Fibroblast of gingiva (primary cell): ENCODE data around the gene DAB1.
"Not testable (repeated sequence)": the region's sequence is repeated elsewhere in the genome, so short reads cannot be mapped to it uniquely, and the experiment has no call there.

Experiments
- DNase-seq: peaks from one replicate; pipeline ENCODE4 v3.0.0-alpha.2; 2011; ENCODE audit warnings: low read depth

The DAB1 gene

DNA sequence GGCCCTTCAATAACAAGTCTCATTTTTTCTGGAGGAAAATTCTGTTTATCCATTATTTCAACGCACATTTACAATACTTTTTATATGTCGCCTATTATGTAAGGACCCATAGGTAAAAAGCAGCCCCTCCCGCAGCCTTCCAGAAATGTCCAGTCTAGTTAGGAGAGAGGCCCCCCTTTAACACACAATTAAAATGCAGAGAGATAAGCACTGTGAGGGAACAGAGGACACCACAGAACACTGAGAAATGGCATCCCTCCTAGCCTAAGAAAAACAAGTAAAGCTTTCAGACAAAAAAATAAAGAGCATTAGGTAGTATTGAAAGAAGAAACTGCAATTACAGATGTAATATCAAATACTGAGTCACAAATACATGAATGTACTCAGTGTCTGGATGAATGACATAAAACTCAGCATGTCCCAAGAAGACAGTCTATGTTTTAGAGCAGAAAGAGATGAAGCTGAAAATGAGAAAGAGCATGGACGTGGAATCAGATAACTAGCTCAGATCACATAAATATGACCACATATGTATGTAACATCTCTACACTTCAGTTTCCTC lies 62.9 kb downstream of the DAB1 start:
- DNase-seq: no peak

DNA sequence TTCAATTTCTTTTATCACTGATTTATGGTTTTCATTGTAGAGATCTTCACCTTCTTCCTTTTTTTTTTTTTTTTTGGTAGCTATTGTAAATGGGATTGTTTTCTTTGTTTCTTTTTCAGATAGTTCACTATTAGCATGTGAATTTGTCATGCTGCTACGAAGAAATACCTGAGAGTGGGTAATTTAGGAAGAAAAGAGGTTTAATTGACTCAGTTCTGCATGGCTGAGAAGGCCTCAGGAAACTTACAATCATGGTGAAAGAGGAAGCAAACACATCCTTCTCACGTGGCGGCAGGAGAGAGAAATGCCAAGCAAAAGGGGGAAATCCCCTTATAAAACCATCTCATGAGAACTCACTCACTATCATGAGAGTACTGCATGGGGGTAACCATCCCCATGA lies 66.4 kb downstream of the DAB1 start:
- DNase-seq: no peak

DNA sequence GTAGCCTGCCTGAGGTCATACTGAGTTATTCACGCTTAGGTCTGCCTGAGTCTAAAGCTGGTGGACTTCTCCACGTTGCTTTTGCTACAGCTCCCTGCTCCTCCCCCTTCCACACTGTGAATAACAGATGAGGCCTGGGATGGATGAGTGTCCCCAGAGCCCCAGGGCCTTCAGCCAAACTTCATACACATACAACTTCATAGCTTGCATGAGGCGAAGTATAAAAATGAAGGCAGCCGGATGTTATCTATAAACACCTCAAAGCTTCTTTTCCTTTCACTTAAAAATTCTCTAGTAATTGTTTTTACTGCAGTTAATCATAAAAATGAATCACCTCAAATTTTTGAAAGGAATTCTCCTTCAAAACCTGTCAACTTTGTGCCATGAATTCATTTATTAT lies 70.2 kb downstream of the DAB1 start:
- DNase-seq: no peak

DNA sequence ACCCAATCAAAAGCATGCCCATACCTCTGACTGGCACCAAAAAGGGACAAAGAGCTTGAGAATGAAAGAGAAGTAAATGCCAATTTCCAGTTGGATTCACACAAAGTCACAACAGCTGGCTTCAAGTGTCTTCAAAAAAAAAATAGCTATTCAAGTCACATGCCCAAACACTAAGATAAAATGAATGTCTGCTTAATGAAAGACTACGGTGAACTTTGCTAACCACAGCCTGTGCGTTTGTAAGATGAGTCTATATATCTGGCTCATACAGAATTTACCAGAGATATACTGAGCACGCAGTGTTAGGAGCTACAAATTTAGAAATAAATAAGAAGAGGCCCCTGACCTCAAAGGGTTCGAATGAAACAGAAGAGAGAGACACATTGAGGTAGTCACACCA lies 73.2 kb downstream of the DAB1 start:
- DNase-seq: no peak

DNA sequence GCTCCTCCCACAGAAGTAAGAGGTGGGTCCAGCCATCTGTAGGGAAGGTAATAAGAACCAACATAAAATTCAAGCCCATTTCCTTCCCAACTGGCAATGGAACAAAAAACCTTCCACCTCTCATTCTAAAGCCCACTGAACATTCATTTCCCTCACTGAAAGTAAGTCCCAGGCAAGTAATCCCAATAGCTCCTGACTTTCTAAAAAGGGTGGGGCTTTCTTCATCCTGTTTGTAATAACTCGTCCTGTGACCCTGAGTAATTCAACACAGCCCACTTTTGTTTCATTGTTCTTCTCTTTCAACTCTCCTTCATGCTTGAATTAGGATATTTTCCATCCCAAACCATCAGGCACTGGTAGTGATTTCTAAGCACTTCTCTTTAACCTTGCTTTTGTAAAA lies 74.9 kb downstream of the DAB1 start:
- no peak for DNase-seq

DNA sequence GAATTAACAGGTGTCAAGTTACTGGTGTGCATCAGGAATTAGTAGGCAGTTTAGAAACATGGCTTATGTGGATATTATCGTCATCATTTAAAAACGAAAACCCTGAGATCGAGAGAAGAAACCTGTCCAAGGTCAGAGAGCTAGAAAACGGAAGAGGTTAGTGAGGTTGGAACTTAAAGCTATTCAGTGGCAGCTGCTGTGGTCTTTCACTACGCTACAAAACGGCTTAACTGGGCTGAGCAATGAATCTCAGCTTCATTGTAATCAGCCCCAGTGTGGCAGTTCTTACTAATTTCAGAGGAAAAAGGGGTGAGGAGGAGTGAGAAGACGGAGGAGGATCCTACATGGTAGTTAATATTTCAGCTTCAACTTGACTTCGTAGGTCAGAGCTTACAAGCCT lies 77.9 kb downstream of the DAB1 start:
- DNase-seq: no peak

DNA sequence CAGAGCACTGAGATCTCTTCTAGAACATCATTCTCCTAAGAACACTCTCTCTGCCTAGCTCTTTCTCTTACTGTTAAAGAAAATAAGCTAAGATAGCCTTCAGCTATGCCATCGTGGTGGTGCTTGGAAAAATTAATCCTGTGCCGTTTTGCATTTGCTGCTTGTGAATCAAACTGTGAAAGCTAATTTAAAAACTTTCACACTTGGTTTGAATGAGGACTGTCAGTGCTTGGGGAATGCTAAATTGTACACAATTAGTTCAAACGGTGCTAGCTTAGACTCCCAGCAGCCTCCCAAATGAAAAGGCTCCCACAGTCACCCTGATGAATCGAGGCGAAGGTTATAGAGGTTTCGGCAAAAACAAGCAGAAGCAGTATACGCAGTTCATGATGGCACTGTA lies 79.6 kb downstream of the DAB1 start:
- DNase-seq: no peak

DNA sequence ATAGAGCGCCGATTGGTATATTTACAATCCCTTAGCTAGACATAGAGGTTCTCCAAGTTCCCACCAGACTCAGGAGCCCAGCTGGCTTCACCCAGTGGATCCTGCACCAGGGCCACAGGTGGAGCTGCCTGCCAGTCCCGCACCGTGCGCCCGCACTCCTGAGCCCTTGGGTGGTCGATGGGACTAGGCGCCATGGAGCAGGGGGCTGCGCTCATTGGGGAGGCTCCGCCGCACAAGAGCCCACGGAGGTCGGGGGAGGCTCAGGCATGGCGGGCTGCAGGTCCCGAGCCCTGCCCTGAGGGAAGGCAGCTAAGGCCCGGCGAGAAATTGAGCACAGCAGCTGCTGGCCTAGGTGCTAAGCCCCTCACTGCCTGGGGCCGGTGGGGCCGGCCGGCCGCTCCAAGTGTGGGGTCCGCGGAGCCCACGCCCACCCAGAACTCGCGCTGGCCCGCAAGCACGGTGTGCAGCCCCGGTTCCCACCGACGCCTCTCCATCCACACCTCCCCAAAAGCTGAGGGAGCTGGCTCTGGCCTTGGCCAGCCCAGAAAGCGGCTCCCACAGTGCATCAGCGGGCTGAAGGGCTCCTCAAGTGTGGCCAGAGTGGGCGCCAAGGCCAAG lies 80.5 kb downstream of the DAB1 start:
- not testable (repeated sequence) for DNase-seq

DNA sequence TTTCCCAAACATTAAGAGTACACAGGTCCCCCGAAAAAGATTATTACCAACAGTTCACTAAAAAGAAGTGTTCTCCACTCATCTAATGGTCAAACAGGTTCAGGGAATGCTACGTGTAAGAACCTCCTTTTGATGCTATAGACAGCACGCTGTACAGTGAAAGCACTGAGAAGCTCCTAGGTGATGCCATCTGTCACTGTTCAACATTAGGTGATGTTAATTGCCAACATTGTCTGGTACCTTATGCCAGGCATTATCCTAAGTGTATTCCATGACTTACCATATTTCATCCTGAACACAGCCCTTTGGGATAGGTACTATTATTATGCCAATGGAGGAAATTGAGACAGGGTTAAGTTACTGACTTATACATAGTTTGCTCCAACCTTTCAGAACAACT lies 82.1 kb downstream of the DAB1 start:
- no peak for DNase-seq

DNA sequence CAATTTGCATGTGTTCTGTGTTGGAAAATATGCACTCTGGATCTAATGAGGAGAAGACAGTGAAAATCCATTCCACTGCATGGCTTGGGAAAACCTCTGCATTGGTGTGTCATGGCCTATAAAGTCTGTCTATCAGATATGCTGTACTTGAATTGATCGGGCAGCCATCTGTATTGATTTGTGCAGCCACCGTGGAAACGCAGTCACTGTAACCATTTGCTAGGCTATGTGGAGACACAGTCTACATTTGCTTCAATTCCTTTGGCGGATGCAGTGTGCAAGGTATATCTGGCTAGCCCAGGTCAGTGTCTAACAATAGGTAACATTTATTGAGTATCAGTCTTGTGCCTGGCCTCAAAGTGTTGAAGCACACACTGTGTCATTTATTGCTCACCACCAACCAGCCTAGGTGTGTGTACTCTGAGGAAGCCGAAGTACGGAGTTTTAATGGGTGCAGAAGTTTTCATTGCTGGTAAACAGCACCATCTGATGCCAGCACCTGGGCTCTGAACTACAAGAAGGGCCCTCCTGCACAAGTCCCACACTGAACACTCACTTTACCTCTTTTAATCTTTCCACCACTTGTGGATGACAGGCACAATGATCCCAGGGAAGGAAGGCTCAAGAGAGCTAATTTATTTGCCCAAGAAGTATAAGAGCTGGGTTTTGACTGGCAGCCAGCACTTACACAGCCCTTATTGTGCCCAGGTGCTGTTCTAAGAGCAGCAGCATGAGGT lies 83.4 kb downstream of the DAB1 start:
- no peak for DNase-seq

DNA sequence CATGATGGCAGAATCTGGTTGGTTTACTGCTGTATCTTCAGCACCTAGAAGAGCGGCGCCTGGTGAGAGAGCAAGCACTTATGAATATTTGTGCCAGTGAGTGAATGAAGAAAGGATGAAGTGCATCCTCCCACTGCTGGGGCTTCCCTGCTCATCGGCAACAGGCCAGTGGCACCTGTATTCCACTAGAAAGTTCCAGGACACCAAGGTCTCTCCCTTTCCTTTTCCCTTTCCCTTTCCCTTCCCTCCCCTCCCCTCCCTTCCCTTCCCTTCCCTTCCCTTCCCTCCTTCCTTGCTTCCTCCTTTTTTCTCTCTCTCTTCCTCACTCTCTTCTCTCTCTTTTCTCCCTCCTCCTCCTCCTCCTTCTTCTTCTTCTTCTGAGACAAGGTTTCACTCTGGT lies 86.2 kb downstream of the DAB1 start:
- no peak for DNase-seq

DNA sequence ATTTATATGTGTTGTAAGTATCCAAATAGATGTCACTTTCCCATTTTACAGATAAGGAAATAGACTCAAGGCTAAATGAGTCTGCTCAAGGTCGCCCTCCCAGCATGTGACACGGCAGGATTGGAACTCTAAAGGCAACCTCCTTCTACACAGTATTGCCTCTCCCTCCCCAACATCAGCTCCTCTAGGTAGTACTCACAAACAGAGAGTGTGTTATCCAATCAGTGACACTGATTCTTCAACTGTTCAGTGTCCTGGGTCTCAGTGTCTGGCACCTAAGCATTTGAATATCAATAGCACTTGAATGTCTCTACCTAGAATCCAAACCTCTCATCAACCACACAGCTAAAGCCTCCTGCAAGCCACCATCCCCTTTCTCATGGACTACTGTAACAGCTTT lies 87.1 kb downstream of the DAB1 start:
- DNase-seq: no peak

DNA sequence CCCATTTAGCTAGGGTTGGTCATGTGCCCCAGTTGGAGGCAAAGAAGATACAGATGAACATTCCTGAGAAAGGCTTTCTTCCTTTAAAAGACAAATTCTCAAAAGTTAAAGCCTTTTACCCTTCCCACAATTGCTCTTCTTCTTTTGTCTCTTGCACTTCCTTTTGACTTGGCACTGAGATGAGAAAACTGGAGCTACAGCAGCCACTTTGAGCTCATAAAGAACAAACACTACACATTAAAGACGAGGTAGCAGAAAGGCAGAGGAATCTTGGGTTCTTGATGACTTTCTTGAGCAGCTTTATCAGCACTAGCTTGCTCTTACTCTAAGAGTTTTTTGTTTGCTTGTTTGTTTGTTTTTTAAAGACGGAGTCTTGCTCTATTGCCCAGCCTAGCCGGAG lies 92.2 kb downstream of the DAB1 start:
- no peak for DNase-seq

DNA sequence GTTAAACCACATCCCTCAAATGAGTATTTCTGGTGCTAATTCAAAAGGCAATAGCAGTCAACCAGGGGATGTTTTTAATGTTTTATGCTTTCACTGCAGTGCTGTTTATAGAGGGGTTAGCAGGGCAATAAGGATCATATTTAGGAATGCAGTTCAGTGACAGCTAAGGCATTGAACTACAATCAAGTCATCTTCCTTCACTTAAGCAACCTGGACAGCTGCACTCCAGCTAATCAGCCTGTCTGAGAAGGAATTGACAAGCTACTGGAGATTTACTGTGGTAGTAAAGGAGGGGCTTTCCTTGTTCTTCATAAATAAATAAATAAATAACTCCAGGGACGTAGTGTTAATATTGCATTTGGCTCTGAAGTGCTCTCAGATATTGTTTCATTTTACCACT lies 93.9 kb downstream of the DAB1 start:
- no peak for DNase-seq

DNA sequence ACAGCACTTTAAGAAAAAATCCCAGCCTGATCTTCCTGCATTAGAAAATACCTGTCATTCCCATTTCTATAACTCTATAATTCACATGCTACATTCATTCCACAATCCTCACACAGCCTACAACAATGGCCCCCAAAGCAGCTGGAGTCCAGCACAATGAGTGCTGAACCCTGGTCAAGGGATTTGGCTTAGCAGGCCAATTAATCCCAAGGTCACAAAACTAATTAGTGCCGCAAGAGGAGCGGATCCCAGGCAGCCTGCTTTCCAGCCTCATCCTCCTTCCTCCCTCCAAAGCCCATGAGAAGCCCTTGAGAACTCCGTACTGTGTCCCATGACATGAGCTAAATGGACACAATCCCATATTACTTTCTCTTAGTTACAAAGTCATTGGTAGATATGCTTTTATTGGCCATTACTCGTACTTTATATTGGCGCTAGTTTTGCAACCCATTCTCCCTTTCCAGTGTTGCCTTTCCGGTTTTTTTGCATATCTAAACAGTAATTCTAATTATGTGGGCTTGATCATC lies 94.8 kb downstream of the DAB1 start:
- no peak for DNase-seq

DNA sequence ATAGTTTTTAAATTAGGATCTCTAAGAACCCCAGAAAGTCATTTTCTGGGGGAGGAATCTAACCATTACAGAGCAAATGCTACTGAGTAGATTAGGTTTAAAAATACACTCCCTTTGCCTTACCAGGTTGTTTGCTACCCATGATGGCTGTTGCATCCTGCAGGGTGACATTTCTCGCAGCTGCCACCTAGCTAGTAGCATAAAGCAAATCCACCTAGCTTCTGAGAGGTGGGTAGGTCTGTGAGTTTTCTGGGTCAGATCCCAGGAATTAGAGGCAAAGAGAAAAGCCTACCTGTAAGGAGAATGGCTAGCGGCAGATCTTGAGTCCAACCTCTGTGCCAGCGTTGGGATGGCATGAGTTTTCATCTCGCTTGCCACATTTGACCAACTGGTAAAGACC lies 95.9 kb downstream of the DAB1 start:
- no peak for DNase-seq

DNA sequence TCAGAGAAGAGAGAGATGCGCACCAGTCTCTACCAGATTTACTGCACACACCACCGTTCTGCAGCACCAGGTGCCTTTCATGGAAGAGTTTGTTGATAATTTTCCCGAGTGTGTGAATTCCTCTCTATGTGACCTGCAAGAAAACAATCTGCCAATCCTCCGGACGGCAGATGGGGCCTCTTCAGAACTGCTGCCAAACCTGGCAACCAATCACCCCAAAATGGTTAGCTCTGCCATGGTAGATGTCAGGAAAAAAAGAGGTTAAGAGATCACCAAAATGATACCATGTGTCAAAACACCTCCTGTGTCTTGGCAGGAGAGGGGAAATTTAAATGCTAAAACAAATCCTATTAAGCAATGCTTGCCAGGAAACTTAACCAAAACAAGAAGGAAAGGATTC lies 96.5 kb downstream of the DAB1 start:
- DNase-seq: no peak

DNA sequence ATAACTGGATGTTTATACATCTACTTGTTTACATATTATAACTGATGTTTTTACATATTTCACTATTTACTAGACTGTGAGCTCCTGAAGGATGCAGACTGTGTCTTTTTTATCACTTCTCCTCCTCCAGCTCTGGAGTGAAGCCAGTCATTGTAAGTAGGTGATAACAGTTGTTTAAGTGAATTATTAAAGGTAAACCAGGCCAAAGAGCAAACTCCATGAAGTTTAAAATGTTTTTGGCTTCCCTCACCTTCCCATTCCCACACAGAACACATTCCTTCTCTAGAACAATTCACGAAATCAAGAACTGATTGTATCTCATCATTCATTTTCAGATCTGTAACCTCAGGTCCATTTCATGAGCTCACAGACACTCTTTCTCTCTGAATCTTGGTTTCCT lies 98.3 kb downstream of the DAB1 start:
- no peak for DNase-seq

DNA sequence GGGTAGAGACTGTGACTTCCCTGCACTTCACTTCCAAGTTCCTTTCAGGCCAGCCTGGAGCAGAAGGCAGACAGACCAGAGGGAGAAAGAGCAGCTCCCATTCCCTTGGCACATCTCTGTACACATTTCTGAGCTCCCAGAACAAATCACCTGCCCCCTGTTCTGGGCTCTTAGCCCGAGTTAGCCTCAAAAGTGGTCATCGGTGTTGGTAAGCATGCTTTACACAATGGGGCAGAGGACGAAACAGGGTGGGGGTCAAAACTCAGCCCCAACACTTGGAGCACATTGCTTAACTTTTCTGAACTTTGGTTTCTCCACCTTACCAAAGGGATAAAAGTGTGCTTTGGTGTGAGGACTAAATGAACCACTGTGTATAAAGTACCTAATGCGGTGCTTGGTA lies 98.7 kb downstream of the DAB1 start:
- no peak for DNase-seq

DNA sequence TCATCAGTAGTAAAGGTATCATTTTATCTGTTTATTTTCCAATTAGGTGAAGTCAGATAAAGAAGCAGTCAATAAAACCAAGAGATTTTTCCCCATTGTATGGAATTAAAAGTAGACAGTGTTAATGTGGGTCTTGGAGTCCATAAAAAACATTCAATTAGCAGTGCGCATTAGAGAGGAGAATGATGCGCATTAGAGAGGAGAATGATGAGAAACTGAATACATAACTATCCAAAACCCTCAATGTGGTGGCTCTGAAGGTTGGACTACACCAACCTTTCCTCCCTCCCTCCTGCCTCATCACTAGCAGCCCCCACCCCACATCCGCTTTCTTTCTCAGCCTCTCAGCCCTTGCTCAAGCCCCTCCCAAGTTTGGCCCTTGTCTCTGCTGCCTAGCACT lies 99.5 kb downstream of the DAB1 start:
- no peak for DNase-seq

DNA sequence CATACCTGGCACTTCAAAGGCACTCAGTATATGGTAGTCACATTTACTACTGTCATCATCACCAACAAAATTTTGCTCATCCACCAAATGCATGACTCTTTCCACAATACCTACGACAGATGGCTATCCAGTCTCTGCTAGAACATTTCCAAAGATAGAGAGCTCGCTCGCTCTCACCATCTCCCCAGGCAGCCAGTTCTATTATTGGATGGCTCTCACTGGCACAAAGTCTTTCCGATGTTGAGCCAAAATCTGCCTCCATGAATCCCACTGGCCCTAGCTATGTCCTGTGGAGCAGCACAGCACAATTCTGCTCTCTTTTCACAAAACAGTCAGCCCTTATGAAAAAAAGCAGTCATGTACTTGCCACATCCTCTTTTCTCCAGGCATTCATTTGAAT lies 102.1 kb downstream of the DAB1 start:
- DNase-seq: no peak

DNA sequence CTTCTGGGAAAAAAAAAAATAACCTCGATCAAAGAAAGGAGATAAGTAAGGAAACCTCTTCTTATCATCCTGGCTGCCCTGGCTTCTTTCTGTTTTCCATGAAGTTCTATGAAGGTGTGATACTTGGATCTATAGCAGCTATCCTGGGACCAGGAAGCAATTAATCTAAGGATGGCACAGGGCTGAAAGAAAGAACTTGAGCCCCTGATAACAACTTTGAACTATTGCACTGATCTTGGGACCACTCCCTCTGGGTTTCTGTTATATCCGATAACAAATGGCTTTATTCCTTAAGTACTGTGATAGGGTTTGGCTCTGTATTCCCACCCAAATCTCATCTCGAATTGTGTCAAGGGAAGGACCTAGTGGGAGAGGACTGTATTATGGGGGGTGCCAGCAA lies 104.1 kb downstream of the DAB1 start:
- DNase-seq: no peak

DNA sequence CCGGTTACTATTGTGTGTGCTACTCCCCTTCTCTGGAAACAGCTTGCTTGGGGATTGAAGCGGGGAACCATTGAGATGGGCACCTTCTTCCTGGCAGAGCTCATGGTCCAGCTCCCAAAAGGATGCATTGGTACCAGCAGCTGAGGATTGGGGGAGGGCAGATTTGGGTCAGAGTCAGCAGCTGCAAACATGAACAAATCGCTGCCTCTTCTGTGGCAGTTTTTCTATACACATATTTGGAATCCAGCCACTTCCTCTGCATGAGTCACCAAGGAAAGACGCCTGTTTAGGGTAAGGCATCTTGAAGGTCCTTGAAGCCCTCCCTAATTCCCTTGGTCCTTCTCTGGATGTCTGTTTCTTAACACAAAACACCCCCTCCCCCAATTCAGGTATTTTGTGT lies 104.7 kb downstream of the DAB1 start:
- no peak for DNase-seq

DNA sequence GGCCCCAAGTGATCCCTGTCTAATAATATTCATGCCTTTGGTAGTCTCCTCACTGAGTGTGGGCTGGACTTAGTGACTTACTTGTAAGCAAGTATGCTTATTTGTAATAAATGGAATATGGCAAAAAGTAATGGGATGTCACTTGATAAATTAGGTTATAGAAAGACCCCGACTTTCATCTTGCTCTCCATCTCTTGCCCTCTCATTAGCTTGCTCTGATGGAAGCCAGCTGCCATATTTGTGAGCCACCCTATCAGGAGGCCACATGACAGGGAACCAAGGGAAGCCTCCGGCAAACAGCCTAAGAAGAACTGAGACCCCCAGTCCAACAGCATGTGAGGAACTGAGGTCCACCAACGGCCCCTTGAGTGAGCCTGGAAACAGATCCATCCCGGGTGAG lies 107.0 kb downstream of the DAB1 start:
- no peak for DNase-seq
